Activated gamma-delta T cell (primary cell): ENCODE measurements around the gene CELSR1.
"Not testable (repeated sequence)": the region's sequence is repeated elsewhere in the genome, so short reads cannot be mapped to it uniquely, and the experiment has no call there.

Source experiments
- DNase-seq: peaks from one replicate; lab custom pipeline; 2025; lab: John Stamatoyannopoulos, UW

The CELSR1 gene

GRCh38 chr22:46479046-46479445 lies 58.4 kb downstream of the CELSR1 start:
- no peak for DNase-seq

- no peak for DNase-seq
Measured at GRCh38 chr22:46478083-46478551, 59.3 kb downstream of the CELSR1 start.

GRCh38 chr22:46476547-46476941 lies 60.9 kb downstream of the CELSR1 start:
- no peak for DNase-seq

- DNase-seq, result no peak
Measured at GRCh38 chr22:46473896-46474557, 63.4 kb downstream of the CELSR1 start.

- DNase-seq, result no peak
Measured at GRCh38 chr22:46473021-46473779, 64.2 kb downstream of the CELSR1 start.

- DNase-seq, result no peak
Measured at GRCh38 chr22:46472722-46473016, 64.8 kb downstream of the CELSR1 start.

DNA sequence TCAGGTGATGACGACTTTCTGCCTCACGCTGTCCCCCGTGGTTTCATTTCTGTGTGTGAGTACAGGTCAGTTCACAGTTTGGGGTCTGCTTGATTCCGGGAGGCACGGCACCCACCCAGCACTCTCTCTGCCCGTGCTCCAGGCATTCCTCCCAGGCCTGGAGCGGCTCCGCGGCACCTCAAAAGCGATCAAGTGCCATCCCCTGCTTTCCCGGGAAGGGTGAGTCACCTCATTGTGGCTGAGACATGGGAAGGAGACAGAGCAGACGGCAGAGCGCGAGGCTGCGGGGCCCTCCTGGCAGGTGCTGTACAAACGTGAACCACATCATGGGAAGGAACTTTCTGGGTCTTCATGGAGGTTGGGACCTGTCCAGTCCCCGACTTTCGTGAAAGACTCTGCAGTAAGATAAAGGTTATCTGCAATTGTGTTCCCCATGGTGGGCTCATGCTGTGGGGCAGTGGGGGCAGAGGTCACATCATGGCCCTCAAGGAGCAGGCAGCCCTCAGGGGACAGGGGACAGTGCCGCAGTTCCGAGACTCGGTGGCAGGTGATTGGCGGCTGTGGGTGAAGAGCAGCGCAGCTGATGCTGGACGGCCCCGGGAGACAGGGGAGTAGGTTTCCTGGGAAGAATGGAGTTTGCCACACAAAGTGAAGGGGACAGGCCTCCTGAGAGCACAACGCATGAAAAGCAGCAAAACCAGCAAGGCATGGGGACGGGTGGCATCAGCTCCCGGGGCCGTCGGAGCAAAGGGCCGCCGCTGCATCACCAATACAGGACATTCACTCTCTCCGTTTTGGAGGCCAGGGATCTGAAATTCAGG lies 65.3 kb downstream of the CELSR1 start:
- DNase-seq, result no peak

- not testable (repeated sequence) for DNase-seq
Measured at GRCh38 chr22:46471330-46471729, 66.1 kb downstream of the CELSR1 start.

DNA sequence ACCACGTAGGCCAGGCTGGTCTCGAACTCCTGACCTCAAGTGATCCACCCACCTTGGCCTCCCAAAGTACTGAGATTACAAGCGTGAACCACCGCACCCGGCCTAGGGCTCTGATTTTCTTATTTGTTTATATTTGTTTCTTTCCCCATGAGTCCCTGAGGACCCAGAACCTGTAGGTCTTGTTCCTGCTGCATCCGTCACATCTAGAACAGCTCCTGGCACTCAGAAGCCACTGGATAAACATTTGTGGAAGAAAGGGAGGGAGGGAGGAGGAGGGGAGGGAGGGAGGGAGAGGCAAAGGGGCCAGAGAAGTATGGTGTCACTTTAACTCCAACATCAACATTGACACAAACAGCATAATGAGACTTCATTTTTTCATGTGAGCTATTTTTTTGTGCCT lies 67.7 kb downstream of the CELSR1 start:
- DNase-seq, result no peak

DNA sequence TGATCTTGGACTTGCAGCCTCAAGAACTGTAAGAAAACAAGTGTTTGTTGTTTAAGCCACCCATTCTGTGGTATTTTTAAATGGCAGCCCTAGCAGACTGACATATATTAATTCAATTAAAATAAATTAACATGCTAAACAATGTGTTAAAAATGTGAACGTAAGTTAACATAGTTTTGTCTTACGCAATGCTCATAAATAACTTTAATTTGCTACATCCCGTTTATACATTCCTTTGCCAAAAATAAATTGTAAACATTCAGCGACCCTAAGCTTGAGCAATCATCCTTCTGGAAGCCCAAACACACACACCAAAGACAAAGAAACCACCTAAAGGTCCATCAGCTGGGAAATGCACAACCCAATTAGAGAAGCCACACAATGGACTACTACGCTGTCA lies 70.4 kb downstream of the CELSR1 start:
- DNase-seq, result no peak

DNA sequence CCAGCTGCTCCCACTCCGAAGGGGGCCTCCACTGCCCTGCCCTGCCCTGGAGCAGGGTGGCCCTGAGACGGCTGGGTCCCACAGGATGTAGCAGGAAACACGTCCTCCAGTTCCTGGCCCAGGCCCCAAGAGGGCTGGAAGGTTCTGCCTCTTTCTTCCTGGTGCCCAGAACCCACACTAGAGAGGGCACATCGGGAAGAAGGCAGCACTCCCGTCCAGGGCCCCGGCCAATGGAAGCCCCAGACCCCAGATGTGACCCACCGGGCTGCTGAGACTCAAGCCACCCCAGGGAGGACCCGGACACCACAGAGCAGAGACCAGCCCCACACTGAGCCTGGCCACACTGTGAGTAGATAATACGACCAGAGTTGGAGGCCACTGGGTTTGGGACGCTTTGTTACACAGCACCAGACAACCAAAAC lies 71.2 kb downstream of the CELSR1 start:
- no peak for DNase-seq

GRCh38 chr22:46465793-46466192 lies 71.6 kb downstream of the CELSR1 start:
- no peak for DNase-seq

- DNase-seq, result no peak
Measured at GRCh38 chr22:46465345-46465720, 72.1 kb downstream of the CELSR1 start.

DNA sequence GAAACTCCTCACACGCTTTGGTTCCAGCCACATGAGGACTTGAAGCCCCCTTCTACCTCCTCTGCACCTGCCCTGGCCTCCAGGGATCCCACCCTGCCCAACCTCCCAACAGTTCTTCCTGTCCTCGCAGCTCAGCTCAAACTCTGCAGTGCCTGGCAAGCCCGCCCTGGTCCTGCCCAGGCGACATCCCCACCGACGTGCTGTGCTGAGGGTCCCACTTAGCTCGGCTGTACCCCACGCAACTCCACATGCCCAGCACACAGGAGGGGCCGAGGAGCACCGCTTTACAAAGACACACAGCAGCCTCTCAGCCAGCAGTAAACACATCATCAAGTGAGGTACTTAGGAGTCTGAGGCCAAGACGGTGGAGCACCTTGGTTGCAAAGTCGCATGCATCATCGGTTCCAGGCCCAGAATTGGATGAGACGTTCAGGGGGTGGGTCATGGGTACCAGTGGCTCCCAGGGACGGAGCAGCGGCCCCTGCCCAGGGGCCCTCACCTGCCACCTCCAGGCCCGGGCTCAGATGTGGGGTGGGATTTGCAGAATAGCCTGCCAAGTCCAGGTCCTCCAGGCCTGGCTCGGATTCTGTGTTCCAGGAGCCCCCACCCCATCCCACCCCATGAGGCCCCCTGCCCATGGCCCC lies 72.6 kb downstream of the CELSR1 start:
- no peak for DNase-seq

- no peak for DNase-seq
Measured at GRCh38 chr22:46464296-46464695, 73.1 kb downstream of the CELSR1 start.

DNA sequence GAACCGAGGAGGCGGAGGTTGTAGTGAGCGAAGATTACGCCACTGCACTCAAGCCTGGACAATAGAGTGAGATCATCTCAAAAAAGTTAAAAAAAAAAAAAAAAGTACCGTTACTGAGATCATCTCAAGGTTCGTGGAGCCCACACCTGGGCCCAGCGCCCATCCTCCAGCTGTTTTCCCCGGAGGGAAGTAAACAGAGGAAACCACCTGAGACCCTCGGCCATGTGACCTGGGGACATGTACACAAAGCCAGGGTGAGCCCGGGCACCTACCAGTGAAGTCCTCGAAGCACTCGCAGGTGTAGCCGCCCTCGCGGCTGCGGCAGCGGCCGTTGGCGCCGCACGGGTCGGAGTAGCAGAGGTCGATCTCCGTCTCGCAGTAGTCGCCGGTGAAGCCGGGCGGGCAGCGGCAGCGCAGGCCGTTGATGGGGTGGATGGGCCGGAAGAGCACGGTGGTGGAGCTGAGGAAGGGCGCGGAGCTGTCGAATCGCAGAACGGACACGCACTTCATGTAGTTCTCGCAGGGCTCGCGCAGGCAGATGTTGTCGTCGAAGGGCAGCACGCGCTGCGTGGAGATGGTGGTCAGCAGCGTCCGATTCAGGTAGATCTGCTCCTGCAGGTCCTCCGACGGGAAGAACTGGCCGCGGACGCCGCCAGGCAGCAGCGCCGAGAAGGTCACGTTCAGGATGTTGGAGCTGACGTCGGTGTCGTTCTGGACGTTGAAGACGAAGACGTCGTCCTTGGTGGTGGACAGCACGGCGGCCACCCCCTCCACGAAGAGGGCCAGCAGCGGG lies 73.8 kb downstream of the CELSR1 start:
- DNase-seq, result no peak

DNA sequence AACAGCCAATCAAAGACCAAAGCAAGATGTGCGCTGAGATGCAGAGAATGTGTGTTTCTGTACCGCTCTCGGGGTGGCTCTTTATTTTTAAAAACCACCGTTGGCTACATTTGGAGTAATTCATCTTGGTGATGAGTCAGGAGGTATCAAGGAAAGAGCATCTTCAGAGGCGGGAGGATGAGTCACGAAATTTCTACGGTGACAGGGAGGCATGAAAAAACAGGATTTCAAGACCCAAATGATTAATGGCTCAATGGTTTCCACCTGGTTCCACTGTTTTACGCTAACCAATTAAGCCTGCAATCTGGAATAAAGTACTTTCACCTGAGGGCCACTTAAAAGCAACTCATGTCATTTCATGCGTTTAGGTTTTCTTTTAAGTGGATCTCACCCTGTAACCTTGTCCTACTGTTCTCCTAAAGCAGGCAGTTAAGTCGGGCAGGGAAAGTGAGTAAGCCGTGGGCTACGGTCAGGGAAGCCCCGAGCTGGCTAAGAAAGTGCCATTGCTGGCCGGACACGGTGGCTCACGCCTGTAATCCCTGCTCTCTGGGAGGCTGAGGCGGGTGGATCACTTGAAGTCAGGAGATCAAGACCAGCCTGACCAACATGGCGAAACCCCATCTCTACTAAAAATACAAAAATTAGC lies 74.6 kb downstream of the CELSR1 start:
- DNase-seq, result no peak

- DNase-seq, result no peak
Measured at GRCh38 chr22:46461566-46462180, 75.7 kb downstream of the CELSR1 start.

DNA sequence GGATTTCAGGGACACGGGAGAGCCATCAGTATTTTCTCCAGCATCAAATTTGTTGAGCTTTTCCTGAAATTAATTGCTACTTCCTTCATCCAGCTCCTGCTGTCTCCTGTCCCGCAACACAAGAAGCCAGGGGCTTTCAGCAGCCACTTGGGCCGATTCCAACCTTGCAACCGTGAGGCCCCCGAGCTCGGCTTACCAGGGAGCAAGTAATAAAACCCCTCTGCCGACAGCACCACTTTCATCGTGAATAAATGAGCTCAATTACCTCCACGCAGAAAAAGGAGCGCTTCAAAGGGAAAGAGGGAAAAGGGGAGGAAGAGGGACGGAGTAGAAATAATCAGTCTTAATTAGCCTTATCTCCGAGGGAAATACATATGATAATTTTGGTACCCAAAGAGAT lies 76.6 kb downstream of the CELSR1 start:
- no peak for DNase-seq

- no peak for DNase-seq
Measured at GRCh38 chr22:46459347-46460065, 77.9 kb downstream of the CELSR1 start.
